Measurements from ENCODE around the gene COMMD7. TPM values are rescaled to one million over a fixed set of nuclear protein-coding genes. Genes with fewer than 3 reads are reported as not detected.

The COMMD7 gene
- total RNA-seq, 1 donor: 61.2 TPM

GRCh38 chr20:32789896-32790750 is 46.9 kb upstream of the COMMD7 start:
- H3K36me3 ChIP-seq (ENCODE audit: insufficient read depth, low read length): peaks cover 14% of the 10 kb centered on the region
- H2AFZ ChIP-seq (ENCODE audit: low read length): no peak overlapping the region
- TF ChIP-seq CTCF (IDR thresholded peaks at IDR 0.05; ENCODE audit: extremely low read depth, low read depth, low read length): peak; percentile 100
- peak; percentile 99 for DNase-seq (ENCODE audit: insufficient read length, low spot score, missing footprints)
- no peak overlapping the region for H3K27ac ChIP-seq (ENCODE audit: low read depth, low read length)
- no peaks in the 10 kb centered on the region for H3K79me2 ChIP-seq (ENCODE audit: insufficient read depth, low read length)
- no peak overlapping the region for H3K4me3 ChIP-seq (ENCODE audit: insufficient read depth, low read length)
- no peak overlapping the region for H3K4me2 ChIP-seq (ENCODE audit: insufficient read depth, low read length)
- no peaks in the 10 kb centered on the region for H3K27me3 ChIP-seq (ENCODE audit: insufficient read depth, low read length)
- H3K4me1 ChIP-seq (ENCODE audit: insufficient read depth, low read length): no peaks in the 10 kb centered on the region
- H3K9me3 ChIP-seq (ENCODE audit: low read depth, low read length): no peaks in the 10 kb centered on the region
- no peaks in the 10 kb centered on the region for H4K20me1 ChIP-seq (ENCODE audit: insufficient read depth, low read length)

- H2AFZ ChIP-seq (ENCODE audit: low read length): no peak overlapping the region
- DNase-seq (ENCODE audit: insufficient read length, low spot score, missing footprints): no peak
- no peaks in the 10 kb centered on the region for H3K27me3 ChIP-seq (ENCODE audit: insufficient read depth, low read length)
- H3K79me2 ChIP-seq (ENCODE audit: insufficient read depth, low read length): no peaks in the 10 kb centered on the region
- H3K4me3 ChIP-seq (ENCODE audit: insufficient read depth, low read length): no peak overlapping the region
- peaks cover 14% of the 10 kb centered on the region for H3K36me3 ChIP-seq (ENCODE audit: insufficient read depth, low read length)
- TF ChIP-seq CTCF (IDR thresholded peaks at IDR 0.05; ENCODE audit: extremely low read depth, low read depth, low read length): no peak
- H3K4me1 ChIP-seq (ENCODE audit: insufficient read depth, low read length): no peaks in the 10 kb centered on the region
- no peaks in the 10 kb centered on the region for H4K20me1 ChIP-seq (ENCODE audit: insufficient read depth, low read length)
- no peak overlapping the region for H3K27ac ChIP-seq (ENCODE audit: low read depth, low read length)
- H3K4me2 ChIP-seq (ENCODE audit: insufficient read depth, low read length): no peak overlapping the region
- H3K9me3 ChIP-seq (ENCODE audit: low read depth, low read length): no peaks in the 10 kb centered on the region
These were observed 43.9 kb upstream of the COMMD7 start for GRCh38 chr20:32787168-32787567.

- Histone ChIP-seq H3K9me3 (ENCODE audit: low read depth, low read length) (no peaks in the 10 kb centered on the region), H2AFZ (ENCODE audit: low read length) (no peak overlapping the region), H3K4me2 (ENCODE audit: insufficient read depth, low read length) (no peak overlapping the region), H3K27me3 (ENCODE audit: insufficient read depth, low read length) (no peaks in the 10 kb centered on the region), H3K36me3 (ENCODE audit: insufficient read depth, low read length) (peaks cover 6% of the 10 kb centered on the region), H3K27ac (ENCODE audit: low read depth, low read length) (no peak overlapping the region), H3K79me2 (ENCODE audit: insufficient read depth, low read length) (no peaks in the 10 kb centered on the region), H4K20me1 (ENCODE audit: insufficient read depth, low read length) (no peaks in the 10 kb centered on the region), H3K4me1 (ENCODE audit: insufficient read depth, low read length) (no peaks in the 10 kb centered on the region), H3K4me3 (ENCODE audit: insufficient read depth, low read length) (no peak overlapping the region)
- DNase-seq (ENCODE audit: insufficient read length, low spot score, missing footprints): no peak
- no peak for TF ChIP-seq CTCF (IDR thresholded peaks at IDR 0.05; ENCODE audit: extremely low read depth, low read depth, low read length)
These were observed 42.9 kb upstream of the COMMD7 start for GRCh38 chr20:32786059-32786760.
